Measurements from ENCODE around the gene GNB1L. TPM values are rescaled to one million over a fixed set of nuclear protein-coding genes. Genes with fewer than 3 reads are reported as not detected.

The GNB1L gene
- total RNA-seq, 1 donor, result 4.0 TPM

DNA sequence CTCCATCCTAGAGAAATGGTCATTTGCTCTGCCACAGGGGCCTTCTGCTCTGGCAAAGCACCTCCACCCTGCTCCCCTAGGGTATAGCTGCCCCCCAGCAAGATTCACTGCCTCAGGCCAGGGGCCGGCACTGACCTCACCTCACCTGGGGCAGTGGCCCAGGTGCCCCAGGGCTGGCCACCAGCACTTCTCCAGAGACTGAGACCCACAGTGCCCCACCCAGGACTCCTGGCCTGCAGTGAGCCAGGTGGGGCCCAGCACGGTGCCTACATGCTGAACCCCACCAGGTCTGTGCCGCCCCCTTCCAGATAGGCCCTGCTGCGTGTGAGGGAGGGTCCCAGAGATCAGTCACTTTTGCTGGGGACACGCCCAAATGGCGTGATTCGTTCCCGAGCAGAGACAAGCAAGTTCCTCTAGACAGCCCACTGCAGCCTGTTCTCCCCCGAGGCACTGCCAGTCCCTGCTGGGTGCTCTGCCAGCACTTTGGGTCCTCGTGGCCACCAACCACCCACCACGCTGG lies 10.8 kb downstream of the GNB1L start:
- peak overlapping the region; percentile 48 for H3K4me3 ChIP-seq (ENCODE audit: insufficient read depth, low read length)

DNA sequence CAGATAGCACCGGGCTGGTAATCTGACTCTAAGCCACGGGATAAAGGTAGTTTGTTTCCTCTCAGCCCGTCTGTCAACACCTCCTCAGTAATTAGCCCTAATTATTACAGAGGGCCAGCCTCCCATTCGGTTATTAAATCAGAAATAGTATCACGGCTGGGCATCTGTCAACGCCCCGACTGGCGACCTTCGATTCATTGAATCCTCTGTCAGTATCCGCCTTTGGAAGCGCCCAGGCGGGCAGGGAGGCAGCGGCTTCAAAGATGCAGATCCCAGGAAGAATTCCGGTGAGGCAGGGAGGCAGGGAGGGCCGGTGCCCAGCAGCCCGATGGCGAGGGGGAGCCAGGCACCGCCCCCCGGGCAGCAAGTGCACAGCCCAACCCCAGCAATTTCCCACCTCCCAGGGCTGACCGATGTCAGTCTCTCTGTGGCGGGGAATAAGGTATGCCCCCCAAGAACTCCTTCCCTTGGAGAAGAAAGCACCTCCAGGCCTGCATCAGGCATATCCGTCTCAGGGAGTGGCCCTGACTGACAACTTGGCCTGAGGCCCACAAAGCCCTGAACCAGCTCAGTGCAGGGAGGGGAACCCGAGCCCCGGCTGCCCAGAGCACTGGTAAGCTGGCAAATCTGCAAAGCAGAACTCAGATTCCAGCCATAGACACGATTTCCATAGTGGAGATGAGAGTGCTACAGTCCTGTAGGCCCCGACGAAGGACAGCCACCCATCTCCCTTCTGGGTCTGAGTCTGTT lies 11.4 kb downstream of the GNB1L start:
- no peaks in the 10 kb centered on the region for H3K36me3 ChIP-seq (ENCODE audit: insufficient read depth, low read length)
- TF ChIP-seq, protein P1, sequence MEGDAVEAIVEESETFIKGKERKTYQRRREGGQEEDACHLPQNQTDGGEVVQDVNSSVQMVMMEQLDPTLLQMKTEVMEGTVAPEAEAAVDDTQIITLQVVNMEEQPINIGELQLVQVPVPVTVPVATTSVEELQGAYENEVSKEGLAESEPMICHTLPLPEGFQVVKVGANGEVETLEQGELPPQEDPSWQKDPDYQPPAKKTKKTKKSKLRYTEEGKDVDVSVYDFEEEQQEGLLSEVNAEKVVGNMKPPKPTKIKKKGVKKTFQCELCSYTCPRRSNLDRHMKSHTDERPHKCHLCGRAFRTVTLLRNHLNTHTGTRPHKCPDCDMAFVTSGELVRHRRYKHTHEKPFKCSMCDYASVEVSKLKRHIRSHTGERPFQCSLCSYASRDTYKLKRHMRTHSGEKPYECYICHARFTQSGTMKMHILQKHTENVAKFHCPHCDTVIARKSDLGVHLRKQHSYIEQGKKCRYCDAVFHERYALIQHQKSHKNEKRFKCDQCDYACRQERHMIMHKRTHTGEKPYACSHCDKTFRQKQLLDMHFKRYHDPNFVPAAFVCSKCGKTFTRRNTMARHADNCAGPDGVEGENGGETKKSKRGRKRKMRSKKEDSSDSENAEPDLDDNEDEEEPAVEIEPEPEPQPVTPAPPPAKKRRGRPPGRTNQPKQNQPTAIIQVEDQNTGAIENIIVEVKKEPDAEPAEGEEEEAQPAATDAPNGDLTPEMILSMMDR (IDR thresholded peaks at IDR 0.05; ENCODE audit: extremely low read depth, low read depth, low read length), result no peak
- H3K4me3 ChIP-seq (ENCODE audit: insufficient read depth, low read length), result no peak overlapping the region
- H2AFZ ChIP-seq (ENCODE audit: low read length), result no peak overlapping the region
- H3K79me2 ChIP-seq (ENCODE audit: insufficient read depth, low read length), result peaks cover 16% of the 10 kb centered on the region
- DNase-seq (ENCODE audit: insufficient read length, low spot score, missing footprints), result peak; percentile 2
- no peaks in the 10 kb centered on the region for H3K9me3 ChIP-seq (ENCODE audit: low read depth, low read length)
- H3K27me3 ChIP-seq (ENCODE audit: insufficient read depth, low read length), result no peaks in the 10 kb centered on the region
- no peak overlapping the region for H3K27ac ChIP-seq (ENCODE audit: low read depth, low read length)
- H4K20me1 ChIP-seq (ENCODE audit: insufficient read depth, low read length), result no peaks in the 10 kb centered on the region
- H3K4me1 ChIP-seq (ENCODE audit: insufficient read depth, low read length), result peaks cover 13% of the 10 kb centered on the region
- no peak overlapping the region for H3K4me2 ChIP-seq (ENCODE audit: insufficient read depth, low read length)

More for the DNA sequence above, 10.8 kb downstream of the GNB1L start:
- Histone ChIP-seq H2AFZ (ENCODE audit: low read length) (peak overlapping the region; percentile 86), H3K9me3 (ENCODE audit: low read depth, low read length) (no peaks in the 10 kb centered on the region), H3K27ac (ENCODE audit: low read depth, low read length) (peak overlapping the region; percentile 48), H3K36me3 (ENCODE audit: insufficient read depth, low read length) (no peaks in the 10 kb centered on the region), H4K20me1 (ENCODE audit: insufficient read depth, low read length) (peaks cover 5% of the 10 kb centered on the region), H3K27me3 (ENCODE audit: insufficient read depth, low read length) (no peaks in the 10 kb centered on the region), H3K4me1 (ENCODE audit: insufficient read depth, low read length) (peaks cover 13% of the 10 kb centered on the region), H3K4me2 (ENCODE audit: insufficient read depth, low read length) (peak overlapping the region; percentile 69), H3K79me2 (ENCODE audit: insufficient read depth, low read length) (peaks cover 20% of the 10 kb centered on the region)
- TF ChIP-seq, protein P1 (IDR thresholded peaks at IDR 0.05; ENCODE audit: extremely low read depth, low read depth, low read length), result no peak
- peak; percentile 26 for DNase-seq (ENCODE audit: insufficient read length, low spot score, missing footprints)

DNA sequence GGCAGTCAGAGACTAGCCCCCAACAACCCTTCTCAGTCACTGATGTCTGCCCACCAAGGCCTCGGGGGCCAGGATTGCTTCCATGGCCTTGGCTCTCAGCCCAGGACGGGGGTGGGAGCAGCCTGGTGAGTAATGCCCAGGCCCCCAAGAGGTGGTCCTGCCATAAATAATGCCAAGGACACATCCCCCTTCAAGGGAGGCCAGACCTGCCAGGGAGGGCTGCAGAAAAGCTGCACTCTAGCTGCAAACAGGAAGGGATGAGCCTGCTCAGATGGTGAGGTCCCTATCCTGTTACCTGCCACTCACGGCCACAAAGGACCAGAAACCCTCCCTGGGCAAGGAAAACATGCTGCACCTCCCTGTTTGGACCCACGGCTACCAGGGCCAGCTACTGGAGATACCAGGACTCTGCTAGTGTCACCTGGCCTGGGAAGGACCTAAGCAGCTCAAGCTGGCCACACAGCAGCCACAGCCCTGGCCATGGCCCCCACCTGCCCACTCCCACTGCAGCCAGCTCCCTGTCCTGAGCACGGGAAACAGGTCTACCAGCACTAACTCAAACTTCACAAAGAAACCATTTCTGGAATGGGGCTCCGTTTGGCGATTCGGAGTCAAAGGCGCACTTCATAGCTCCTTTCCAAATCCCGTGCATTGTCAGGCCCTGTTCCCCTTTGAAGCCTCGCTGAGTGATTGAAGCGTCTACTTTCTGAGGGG lies 12.1 kb downstream of the GNB1L start:
- H3K9me3 ChIP-seq (ENCODE audit: low read depth, low read length), result no peaks in the 10 kb centered on the region
- no peak overlapping the region for H3K27ac ChIP-seq (ENCODE audit: low read depth, low read length)
- no peaks in the 10 kb centered on the region for H4K20me1 ChIP-seq (ENCODE audit: insufficient read depth, low read length)
- no peaks in the 10 kb centered on the region for H3K36me3 ChIP-seq (ENCODE audit: insufficient read depth, low read length)
- H3K4me3 ChIP-seq (ENCODE audit: insufficient read depth, low read length), result no peak overlapping the region
- H3K27me3 ChIP-seq (ENCODE audit: insufficient read depth, low read length), result no peaks in the 10 kb centered on the region
- H3K4me1 ChIP-seq (ENCODE audit: insufficient read depth, low read length), result peaks cover 13% of the 10 kb centered on the region
- H3K79me2 ChIP-seq (ENCODE audit: insufficient read depth, low read length), result peaks cover 14% of the 10 kb centered on the region
- H2AFZ ChIP-seq (ENCODE audit: low read length), result no peak overlapping the region
- H3K4me2 ChIP-seq (ENCODE audit: insufficient read depth, low read length), result no peak overlapping the region
- no peak for DNase-seq (ENCODE audit: insufficient read length, low spot score, missing footprints)
- TF ChIP-seq, protein P1 (IDR thresholded peaks at IDR 0.05; ENCODE audit: extremely low read depth, low read depth, low read length), result no peak
